Mammary epithelial cell (primary cell): ENCODE data around the gene CD58.
"Not testable (repeated sequence)": the region's sequence is repeated elsewhere in the genome, so short reads cannot be mapped to it uniquely, and the experiment has no call there.

Experiments
- CTCF ChIP-seq, 2 donors: IDR thresholded peaks in 1 of 2; conservative IDR thresholded peaks in 1 of 2; 2 replicates each; pipeline ENCODE4 v1.5.1; 2011 to 2012; ENCODE audit warnings: inconsistent platforms in 2 of 2, low read length in 2 of 2, mild to moderate bottlenecking in 2 of 2, control low read depth in 1 of 2, low read depth in 1 of 2; ENCODE audit not compliant: insufficient read depth in 1 of 2; ENCODE audit errors: extremely low read depth in 1 of 2
- EZH2 ChIP-seq: IDR thresholded peaks from 2 replicates; pipeline ENCODE4 v1.6.1; 2012; ENCODE audit warnings: low read length, inconsistent platforms, borderline replicate concordance

GRCh38 chr1:116613825-116614224 lies 43.0 kb upstream of the CD58 start:
- TF ChIP-seq CTCF (conservative IDR thresholded peaks at IDR 0.05 in 1 of 2, IDR thresholded peaks at IDR 0.05 in 1 of 2; ENCODE audit: extremely low read depth in 1 of 2, insufficient read depth in 1 of 2, low read depth in 1 of 2, low read length in 2 of 2); EZH2: not testable (repeated sequence)
